Panc1 (cell line): ENCODE data around the gene ORM2. TPM values are rescaled to one million over a fixed set of nuclear protein-coding genes. Genes with fewer than 3 reads are reported as not detected.

Experiments used
- ATAC-seq: fragments of 200-7000 bp; cut with Tn5 transposase; 2 replicates; pipeline ENCODE4 v1.9.1; 2020; ENCODE audit warnings: mild to moderate bottlenecking, moderate library complexity
- BruUV-seq: library from RNA; stranded (reverse); fragments of 400-500 nt; replicated peaks from 2 replicates; lab custom pipeline; 2021; lab: Mats Ljungman, UMichigan
- CTCF ChIA-PET: fragments of 300-600 bp; sonication (Branson Sonifier 250); formaldehyde crosslinking; loops from one replicate; lab custom pipeline; 2022; ENCODE audit warnings: antibody characterized with exemption; lab: Charles Lee
- POLR2A ChIA-PET: fragments of 300-600 bp; sonication (Branson Sonifier 250); formaldehyde crosslinking; loops from one replicate; lab custom pipeline; 2022; ENCODE audit warnings: antibody characterized with exemption; lab: Charles Lee
- DNase-seq: peaks from one replicate; pipeline ENCODE4 v3.0.0-alpha.2; 2010; ENCODE audit warnings: low read depth, low spot score
- H3K27ac ChIP-seq: 2 replicates; pipeline ENCODE4 v1.5.1; 2011; ENCODE audit warnings: mild to moderate bottlenecking, low read length, inconsistent platforms
- H3K27me3 ChIP-seq: fragments of 200-500 bp; sonication (Bioruptor generic); 2 replicates; pipeline ENCODE4 v1.6.0; 2014; ENCODE audit warnings: low read length, inconsistent platforms; ENCODE audit not compliant: control insufficient read depth, insufficient read depth
- H3K36me3 ChIP-seq: fragments of 200-500 bp; sonication (Bioruptor generic); 2 replicates; pipeline ENCODE4 v1.5.1; 2014; ENCODE audit warnings: inconsistent platforms, mild to moderate bottlenecking, low read length, moderate library complexity; ENCODE audit not compliant: control insufficient read depth, insufficient read depth
- H3K4me1 ChIP-seq: 2 replicates; pipeline ENCODE4 v1.5.1; 2011; ENCODE audit warnings: inconsistent platforms, mild to moderate bottlenecking, low read length, moderate library complexity; ENCODE audit not compliant: control insufficient read depth, insufficient read depth
- H3K4me3 ChIP-seq, 2 experiments: 2 replicates each; pipeline ENCODE4 v1.5.1; 2011 to 2012; ENCODE audit warnings: low read depth in 2 of 2, low read length in 2 of 2, mild to moderate bottlenecking in 2 of 2, inconsistent platforms in 1 of 2, moderate library complexity in 1 of 2
- H3K9me3 ChIP-seq: fragments of 200-500 bp; sonication (Bioruptor generic); 2 replicates; pipeline ENCODE4 v1.5.1; 2014; ENCODE audit warnings: low read depth, mild to moderate bottlenecking, inconsistent platforms, low read length, moderate library complexity; ENCODE audit not compliant: control insufficient read depth, insufficient read depth
- POLR2AphosphoS5 ChIP-seq: IDR thresholded peaks from 2 replicates; pipeline ENCODE4 v1.6.1; 2012; ENCODE audit warnings: mild to moderate bottlenecking, low read depth, low read length, moderate library complexity
- SIN3A ChIP-seq: IDR thresholded peaks from 2 replicates; pipeline ENCODE4 v1.6.1; 2012; ENCODE audit warnings: low read depth, mild to moderate bottlenecking, low read length, moderate library complexity, borderline replicate concordance; ENCODE audit not compliant: insufficient read depth
- TCF7L2 ChIP-seq: IDR thresholded peaks from 2 replicates; pipeline ENCODE4 v1.6.1; 2011; ENCODE audit warnings: mild to moderate bottlenecking, low read depth, low read length, inconsistent platforms
- in situ Hi-C: cut with HindIII; loops from 2 replicates; pipeline ENCODE4 v1.10.0; 2016; ENCODE audit warnings: low sequenced_read_pairs, low pct_unique_long_range_greater_than_20kb
- intact Hi-C: fragments of 100-400 bp; cut with micrococcal nuclease; formaldehyde crosslinking; loops from one replicate; pipeline ENCODE4 v1.10.0; 2022; ENCODE audit not compliant: unreplicated experiment
- total RNA-seq: library from RNA; stranded (reverse); gene quantifications from one replicate; pipeline ENCODE4 v1.2.1, GENCODE V29; 2021; ENCODE audit not compliant: unreplicated experiment
- TF ChIP-seq, protein P1 (sequence below): fragments of 450-650 bp; IDR thresholded peaks from 2 replicates; pipeline ENCODE4 v1.5.1; 2017; ENCODE audit warnings: mild to moderate bottlenecking
- TF ChIP-seq, protein P2 (sequence below), 2 experiments: IDR thresholded peaks; 2 replicates each; pipeline ENCODE4 v1.6.1; 2011 to 2012; ENCODE audit warnings: low read depth in 2 of 2, control low read depth in 1 of 2, low read length in 1 of 2, mild to moderate bottlenecking in 1 of 2, moderate library complexity in 1 of 2; ENCODE audit not compliant: insufficient read depth in 1 of 2

The ORM2 gene
- total RNA-seq, 1 experiment from 2014 or later = 0.77 TPM

DNA sequence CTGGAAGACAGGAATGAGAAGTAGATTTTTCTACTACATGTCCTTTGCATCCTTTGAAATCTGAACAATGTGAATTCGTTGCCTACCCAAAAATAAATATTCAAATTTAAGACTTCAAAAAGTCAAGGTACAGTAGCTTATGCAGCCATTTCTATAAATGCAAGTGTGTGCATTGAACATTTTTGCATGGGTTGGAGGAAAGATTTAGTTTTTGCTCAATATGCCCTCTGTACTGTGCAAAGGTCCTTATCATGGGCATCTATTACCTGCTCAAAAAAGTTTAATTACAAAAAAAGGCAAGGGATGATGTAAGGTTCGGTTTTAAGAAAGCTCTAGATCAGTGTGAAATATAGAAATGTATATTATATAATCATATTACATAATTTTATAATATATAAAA lies 35.5 kb downstream of the ORM2 start:
- intact Hi-C loops (no loop called here), in situ Hi-C loops (no loop called here)
- TF ChIP-seq POLR2AphosphoS5 (no peak), TCF7L2 (no peak), SIN3A (no peak)
- TF ChIP-seq, protein P1, sequence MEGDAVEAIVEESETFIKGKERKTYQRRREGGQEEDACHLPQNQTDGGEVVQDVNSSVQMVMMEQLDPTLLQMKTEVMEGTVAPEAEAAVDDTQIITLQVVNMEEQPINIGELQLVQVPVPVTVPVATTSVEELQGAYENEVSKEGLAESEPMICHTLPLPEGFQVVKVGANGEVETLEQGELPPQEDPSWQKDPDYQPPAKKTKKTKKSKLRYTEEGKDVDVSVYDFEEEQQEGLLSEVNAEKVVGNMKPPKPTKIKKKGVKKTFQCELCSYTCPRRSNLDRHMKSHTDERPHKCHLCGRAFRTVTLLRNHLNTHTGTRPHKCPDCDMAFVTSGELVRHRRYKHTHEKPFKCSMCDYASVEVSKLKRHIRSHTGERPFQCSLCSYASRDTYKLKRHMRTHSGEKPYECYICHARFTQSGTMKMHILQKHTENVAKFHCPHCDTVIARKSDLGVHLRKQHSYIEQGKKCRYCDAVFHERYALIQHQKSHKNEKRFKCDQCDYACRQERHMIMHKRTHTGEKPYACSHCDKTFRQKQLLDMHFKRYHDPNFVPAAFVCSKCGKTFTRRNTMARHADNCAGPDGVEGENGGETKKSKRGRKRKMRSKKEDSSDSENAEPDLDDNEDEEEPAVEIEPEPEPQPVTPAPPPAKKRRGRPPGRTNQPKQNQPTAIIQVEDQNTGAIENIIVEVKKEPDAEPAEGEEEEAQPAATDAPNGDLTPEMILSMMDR = no peak
- TF ChIP-seq, protein P2, sequence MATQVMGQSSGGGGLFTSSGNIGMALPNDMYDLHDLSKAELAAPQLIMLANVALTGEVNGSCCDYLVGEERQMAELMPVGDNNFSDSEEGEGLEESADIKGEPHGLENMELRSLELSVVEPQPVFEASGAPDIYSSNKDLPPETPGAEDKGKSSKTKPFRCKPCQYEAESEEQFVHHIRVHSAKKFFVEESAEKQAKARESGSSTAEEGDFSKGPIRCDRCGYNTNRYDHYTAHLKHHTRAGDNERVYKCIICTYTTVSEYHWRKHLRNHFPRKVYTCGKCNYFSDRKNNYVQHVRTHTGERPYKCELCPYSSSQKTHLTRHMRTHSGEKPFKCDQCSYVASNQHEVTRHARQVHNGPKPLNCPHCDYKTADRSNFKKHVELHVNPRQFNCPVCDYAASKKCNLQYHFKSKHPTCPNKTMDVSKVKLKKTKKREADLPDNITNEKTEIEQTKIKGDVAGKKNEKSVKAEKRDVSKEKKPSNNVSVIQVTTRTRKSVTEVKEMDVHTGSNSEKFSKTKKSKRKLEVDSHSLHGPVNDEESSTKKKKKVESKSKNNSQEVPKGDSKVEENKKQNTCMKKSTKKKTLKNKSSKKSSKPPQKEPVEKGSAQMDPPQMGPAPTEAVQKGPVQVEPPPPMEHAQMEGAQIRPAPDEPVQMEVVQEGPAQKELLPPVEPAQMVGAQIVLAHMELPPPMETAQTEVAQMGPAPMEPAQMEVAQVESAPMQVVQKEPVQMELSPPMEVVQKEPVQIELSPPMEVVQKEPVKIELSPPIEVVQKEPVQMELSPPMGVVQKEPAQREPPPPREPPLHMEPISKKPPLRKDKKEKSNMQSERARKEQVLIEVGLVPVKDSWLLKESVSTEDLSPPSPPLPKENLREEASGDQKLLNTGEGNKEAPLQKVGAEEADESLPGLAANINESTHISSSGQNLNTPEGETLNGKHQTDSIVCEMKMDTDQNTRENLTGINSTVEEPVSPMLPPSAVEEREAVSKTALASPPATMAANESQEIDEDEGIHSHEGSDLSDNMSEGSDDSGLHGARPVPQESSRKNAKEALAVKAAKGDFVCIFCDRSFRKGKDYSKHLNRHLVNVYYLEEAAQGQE (IDR thresholded peaks at IDR 0.05; ENCODE audit: insufficient read depth in 1 of 2, low read depth in 2 of 2, low read length in 1 of 2) = no peak
- H3K27me3 ChIP-seq = no peaks in the 10 kb centered on the region
- H3K27ac ChIP-seq = no peak overlapping the region
- BruUV-seq = no TSS peak
- ATAC-seq = no peak
- ChIA-PET POLR2A (no interaction called here), CTCF (no interaction called here)
- DNase-seq = no peak
- H3K36me3 ChIP-seq = no peaks in the 10 kb centered on the region
- H3K4me3 ChIP-seq = no peak overlapping the region
- peaks cover 3% of the 10 kb centered on the region for H3K4me1 ChIP-seq
- no peaks in the 10 kb centered on the region for H3K9me3 ChIP-seq

DNA sequence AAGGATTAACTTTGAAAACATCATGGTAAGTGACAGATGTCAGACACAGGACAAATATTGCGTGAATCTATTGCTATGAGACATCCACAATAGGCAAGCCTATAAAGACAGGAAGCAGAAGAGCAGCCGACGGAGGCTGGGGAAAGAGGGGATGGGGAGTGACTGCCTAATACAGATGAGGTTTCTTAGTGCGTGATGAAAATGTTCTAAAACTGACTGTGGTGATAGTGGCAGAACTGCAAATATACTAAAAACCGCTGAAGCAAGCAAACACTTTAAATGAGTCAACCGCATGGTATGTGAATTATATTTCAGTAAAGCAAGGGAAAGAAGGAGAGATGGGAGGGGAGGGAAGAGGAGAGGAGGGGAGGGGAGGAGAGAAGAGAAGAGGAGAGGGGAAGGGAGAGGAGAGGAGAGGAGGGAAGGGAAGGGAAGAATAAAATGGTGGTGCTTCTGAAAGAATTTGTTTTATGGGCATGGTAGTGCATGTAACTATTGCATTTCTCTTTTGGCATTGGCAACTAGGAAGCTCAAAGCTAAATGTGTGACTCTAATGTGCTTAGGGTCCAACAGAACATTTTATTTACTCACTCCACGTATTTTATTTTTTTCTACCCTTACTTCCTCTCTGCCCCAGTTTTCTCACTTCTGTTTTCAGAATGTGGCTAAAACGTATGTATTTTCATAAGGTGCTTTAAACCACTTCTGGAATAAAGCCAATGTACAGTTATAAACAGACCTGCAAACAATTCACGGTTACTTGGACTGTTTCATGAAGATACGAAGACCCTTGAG lies 36.9 kb downstream of the ORM2 start:
- Histone ChIP-seq H3K9me3 (no peaks in the 10 kb centered on the region), H3K4me3 (no peak overlapping the region), H3K36me3 (no peaks in the 10 kb centered on the region), H3K27me3 (no peaks in the 10 kb centered on the region), H3K27ac (no peak overlapping the region), H3K4me1 (peaks cover 3% of the 10 kb centered on the region)
- ChIA-PET POLR2A (no interaction called here), CTCF (interaction anchor here (0.8 kb wide), 1 partner anchor 86 kb away, joined by 3 read pairs; no protein-coding TSS in a partner anchor)
- peak; percentile 70 for ATAC-seq
- intact Hi-C loops = no loop called here
- TF ChIP-seq, protein P1 = no peak
- TF ChIP-seq SIN3A (no peak), POLR2AphosphoS5 (no peak), TCF7L2 (no peak)
- TF ChIP-seq, protein P2 (IDR thresholded peaks at IDR 0.05; ENCODE audit: insufficient read depth in 1 of 2, low read depth in 2 of 2, low read length in 1 of 2) = no peak
- in situ Hi-C loops = no loop called here
- no peak for DNase-seq
- no TSS peak for BruUV-seq
